SK-N-SH (cell line): ENCODE results near the gene ARFRP1. TPM values are rescaled to one million over a fixed set of nuclear protein-coding genes. Genes with fewer than 3 reads are reported as not detected.
A peak's percentile ranks its signal among the peaks of the same experiment; 100 is the strongest.

Experiments used
- CTCF ChIA-PET: fragments of 300-600, 350-600 bp; formaldehyde crosslinking; extraction: SDS; loops from one replicate; lab custom pipeline; 2021; lab: Yijun Ruan, JAX
- POLR2A ChIA-PET: fragments of 350-600 bp; sonication (Branson Sonifier 250); formaldehyde crosslinking; extraction: SDS; loops from one replicate; lab custom pipeline; 2020; ENCODE audit warnings: antibody characterized with exemption, inconsistent platforms; lab: Yijun Ruan, JAX
- DNase-seq: peaks from one replicate; pipeline ENCODE4 v3.0.0; 2012
- H2AFZ ChIP-seq: fragments of 200-600 bp; sonication (generic); 2 replicates; pipeline ENCODE4 v1.8.1; 2016; ENCODE audit warnings: antibody characterized with exemption, mild to moderate bottlenecking, low read depth
- H3F3A ChIP-seq: fragments of 200-600 bp; sonication (generic); replicated peaks from 2 replicates; pipeline ENCODE3; 2016; ENCODE audit warnings: antibody characterized with exemption, mild to moderate bottlenecking; ENCODE audit not compliant: insufficient read depth
- H3K27ac ChIP-seq, 2 experiments: fragments of 200-500 bp in 1 of 2; fragments of 200-600 bp in 1 of 2; sonication (Bioruptor generic) in 1 of 2; sonication (generic), shearing (Covaris generic) in 1 of 2; 2 replicates each; pipeline versions ENCODE4 v1.5.1 to v1.6.1; 2014 to 2016; ENCODE audit warnings: low read depth in 2 of 2, inconsistent platforms in 1 of 2, low read length in 1 of 2, mild to moderate bottlenecking in 1 of 2, mixed read lengths in 1 of 2
- H3K27me3 ChIP-seq: fragments of 200-600 bp; sonication (generic), shearing (Covaris generic); 2 replicates; pipeline ENCODE4 v1.6.1; 2016; ENCODE audit warnings: mixed run types; ENCODE audit not compliant: insufficient read depth
- H3K36me3 ChIP-seq, 2 experiments: fragments of 200-500 bp in 1 of 2; fragments of 200-600 bp in 1 of 2; sonication (Bioruptor generic) in 1 of 2; sonication (generic) in 1 of 2; replicated peaks in 1 of 2; 2 replicates each; pipeline versions ENCODE3 to v1.5.1; 2014 to 2016; ENCODE audit warnings: low read length in 1 of 2, mild to moderate bottlenecking in 1 of 2; ENCODE audit not compliant: insufficient read depth in 2 of 2, control insufficient read depth in 1 of 2
- H3K4me1 ChIP-seq, 2 experiments: fragments of 200-500 bp in 1 of 2; fragments of 200-600 bp in 1 of 2; sonication (Bioruptor generic) in 1 of 2; sonication (generic), shearing (Covaris generic) in 1 of 2; 2 replicates each; pipeline versions ENCODE4 v1.5.1 to v1.6.1; 2014 to 2016; ENCODE audit warnings: low read depth in 1 of 2, low read length in 1 of 2, mixed run types in 1 of 2; ENCODE audit not compliant: insufficient read depth in 2 of 2, control insufficient read depth in 1 of 2
- H3K4me2 ChIP-seq: fragments of 200-600 bp; sonication (generic), shearing (Covaris generic); 2 replicates; pipeline ENCODE4 v1.6.1; 2017; ENCODE audit warnings: mixed run types
- H3K4me3 ChIP-seq, 2 experiments: fragments of 200-500 bp in 1 of 2; fragments of 200-600 bp in 1 of 2; sonication (Bioruptor generic) in 1 of 2; sonication (generic), shearing (Covaris generic) in 1 of 2; 2 replicates each; pipeline versions ENCODE4 v1.5.1 to v1.8.1; 2014 to 2016; ENCODE audit warnings: low read depth in 2 of 2, inconsistent platforms in 1 of 2, low read length in 1 of 2, mild to moderate bottlenecking in 1 of 2, mixed read lengths in 1 of 2, moderate library complexity in 1 of 2
- H3K79me2 ChIP-seq: fragments of 200-600 bp; sonication (generic); 2 replicates; pipeline ENCODE4 v1.8.1; 2017; ENCODE audit warnings: mild to moderate bottlenecking; ENCODE audit not compliant: insufficient read depth
- H3K9ac ChIP-seq: fragments of 200-600 bp; sonication (generic); 2 replicates; pipeline ENCODE4 v1.6.1; 2017; ENCODE audit warnings: mixed run types
- H3K9me2 ChIP-seq: fragments of 200-600 bp; sonication (generic); 2 replicates; pipeline ENCODE4 v1.6.1; 2017; ENCODE audit warnings: mixed run types
- H3K9me3 ChIP-seq: fragments of 200-600 bp; sonication (generic); 2 replicates; pipeline ENCODE4 v1.6.1; 2017; ENCODE audit warnings: mixed run types, mild to moderate bottlenecking, moderate library complexity
- H4K20me1 ChIP-seq: fragments of 200-600 bp; sonication (generic); 2 replicates; pipeline ENCODE4 v1.6.1; 2017; ENCODE audit warnings: mild to moderate bottlenecking, mixed run types; ENCODE audit not compliant: insufficient read depth
- CHD2 ChIP-seq: fragments of 150-350 bp; IDR thresholded peaks from 2 replicates; pipeline ENCODE4 v1.6.1; 2018; ENCODE audit warnings: low read length; ENCODE audit not compliant: partially characterized antibody
- ELF1 ChIP-seq: IDR thresholded peaks from 2 replicates; pipeline ENCODE4 v1.4.0; 2012
- EP300 ChIP-seq, 2 experiments: IDR thresholded peaks; 2 replicates each; pipeline versions ENCODE4 v1.4.0 to v1.6.1; 2012; ENCODE audit warnings: borderline replicate concordance in 1 of 2, low read depth in 1 of 2, low read length in 1 of 2
- EZH2phosphoT487 ChIP-seq: fragments of 200-600 bp; sonication (generic); IDR thresholded peaks from 2 replicates; pipeline ENCODE4 v1.6.1; 2017; ENCODE audit warnings: low read depth, mixed run types, mild to moderate bottlenecking, antibody characterized with exemption, moderate library complexity, borderline replicate concordance
- FOXJ3 ChIP-seq: sonication (generic); formaldehyde crosslinking; IDR thresholded peaks from 2 replicates; pipeline ENCODE4 v1.5.1; 2020; ENCODE audit warnings: mild to moderate bottlenecking, missing genetic modification reagents
- FOXM1 ChIP-seq: IDR thresholded peaks from 2 replicates; pipeline ENCODE4 v1.4.0; 2012; ENCODE audit warnings: low read depth, mild to moderate bottlenecking
- GABPA ChIP-seq: IDR thresholded peaks from 2 replicates; pipeline ENCODE4 v1.4.0; 2012; ENCODE audit warnings: low read depth, mild to moderate bottlenecking
- MAX ChIP-seq: IDR thresholded peaks from 2 replicates; pipeline ENCODE4 v1.4.0; 2012; ENCODE audit warnings: low read depth
- MEF2A ChIP-seq: IDR thresholded peaks from 2 replicates; pipeline ENCODE4 v1.4.0; 2012; ENCODE audit warnings: low read depth, borderline replicate concordance
- MXI1 ChIP-seq: IDR thresholded peaks from 2 replicates; pipeline ENCODE4 v1.6.1; 2012; ENCODE audit warnings: mild to moderate bottlenecking, low read depth, low read length, improper control_type of control experiment
- NRF1 ChIP-seq: IDR thresholded peaks from 2 replicates; pipeline ENCODE4 v1.6.1; 2012; ENCODE audit warnings: low read depth, mild to moderate bottlenecking, low read length
- PBX3 ChIP-seq: IDR thresholded peaks from 2 replicates; pipeline ENCODE4; 2012
- POLR2AphosphoS5 ChIP-seq: IDR thresholded peaks from 2 replicates; pipeline ENCODE4 v1.6.1; 2012; ENCODE audit warnings: low read depth, low read length
- RAD21 ChIP-seq: IDR thresholded peaks from 2 replicates; pipeline ENCODE4 v1.6.1; 2012; ENCODE audit warnings: mild to moderate bottlenecking, low read length
- RCOR1 ChIP-seq: fragments of 150-350 bp; IDR thresholded peaks from 2 replicates; pipeline ENCODE4 v1.6.1; 2017; ENCODE audit warnings: antibody characterized with exemption, low read length
- RXRA ChIP-seq: IDR thresholded peaks from 2 replicates; pipeline ENCODE4 v1.4.0; 2012; ENCODE audit warnings: low read depth, mild to moderate bottlenecking, borderline replicate concordance
- SIN3A ChIP-seq: IDR thresholded peaks from 2 replicates; pipeline ENCODE4 v1.6.1; 2012; ENCODE audit warnings: low read depth, mild to moderate bottlenecking, low read length, moderate library complexity, borderline replicate concordance
- SMC3 ChIP-seq: IDR thresholded peaks from 2 replicates; pipeline ENCODE4 v1.6.1; 2012; ENCODE audit warnings: low read depth, low read length, improper control_type of control experiment
- TAF1 ChIP-seq: IDR thresholded peaks from 2 replicates; pipeline ENCODE4 v1.6.1; 2012; ENCODE audit warnings: low read depth, mild to moderate bottlenecking, low read length, moderate library complexity, borderline replicate concordance
- TEAD4 ChIP-seq: IDR thresholded peaks from 2 replicates; pipeline ENCODE4 v1.4.0; 2012; ENCODE audit warnings: mild to moderate bottlenecking, borderline replicate concordance; ENCODE audit not compliant: insufficient read depth
- USF1 ChIP-seq: IDR thresholded peaks from 2 replicates; pipeline ENCODE4 v1.4.0; 2012; ENCODE audit warnings: low read depth, borderline replicate concordance
- YY1 ChIP-seq: IDR thresholded peaks from 2 replicates; pipeline ENCODE4 v1.4.0; 2012; ENCODE audit warnings: low read depth, mild to moderate bottlenecking
- WGBS: methylation state at CpG from one replicate; pipeline ENCODE4 v1.1.6; 2017; ENCODE audit warnings: low lambda C conversion rate; 5-methylcytosine and 5-hydroxymethylcytosine counted together
- polyA plus RNA-seq, 3 experiments: library from polyadenylated mRNA; depleted of rRNA; stranded (reverse); fragments of >200 nt; gene quantifications; 2 replicates each; pipeline ENCODE4 v1.2.3, GENCODE V29; 2012

Gene ARFRP1
- 65.4 and 72.8 TPM in 2 replicates for polyA plus RNA-seq (2012; rRNA removed)
- polyA plus RNA-seq (2012; cell fraction: cytosol; rRNA removed) = 47.9 and 57.4 TPM in 2 replicates
- 132 and 145 TPM in 2 replicates for polyA plus RNA-seq (2012; cell fraction: nucleus; rRNA removed)

DNA sequence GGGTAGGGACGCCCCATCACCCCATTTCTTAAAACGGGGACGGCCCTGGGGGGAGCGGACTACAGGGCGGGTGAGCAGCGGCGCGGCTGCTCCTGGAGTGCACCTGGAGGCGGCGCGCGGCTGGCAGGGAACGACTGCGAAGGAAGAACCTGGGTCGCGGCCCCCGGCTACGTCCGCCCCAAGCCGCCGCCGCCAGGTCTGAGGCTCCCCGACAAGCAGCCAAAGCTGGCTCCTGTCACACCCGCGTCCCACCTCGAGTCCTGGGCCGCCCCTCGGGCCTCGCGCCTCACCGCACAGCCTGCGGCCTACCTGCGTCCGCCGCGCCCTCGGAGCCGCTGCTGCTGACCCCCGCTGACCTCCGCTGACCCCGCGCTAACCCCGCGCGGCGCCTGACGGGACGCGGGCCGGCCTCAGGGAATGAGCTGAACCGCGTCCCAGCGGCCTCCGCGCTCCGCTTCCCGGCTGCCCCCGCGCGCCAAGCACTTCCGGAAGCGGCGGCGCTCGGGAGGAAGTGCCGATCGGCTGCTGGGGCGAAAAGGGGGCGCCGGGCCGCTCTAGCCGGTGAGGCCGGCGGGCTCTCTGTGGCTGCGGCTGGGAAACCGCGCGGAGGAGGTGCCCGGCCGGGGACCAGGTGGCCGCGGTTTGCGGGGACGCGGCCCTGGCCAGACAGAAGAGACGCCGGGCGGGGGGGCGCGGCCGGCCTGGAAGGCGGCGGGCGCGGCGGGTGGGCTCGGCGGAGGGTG, at the start of gene ARFRP1, which contains the start of gene ZGPAT:
Gene ARFRP1, minus strand, starts transcription at position 419 of the 743 bp plus-strand sequence. CDS start 885 bp downstream, outside the sequence.
Gene ZGPAT, plus strand, starts transcription at position 482 of the 743 bp plus-strand sequence. CDS start 542 bp downstream, outside the sequence.
- no peaks in the 10 kb centered on the region for H3K9me2 ChIP-seq
- WGBS = under 1% methylated on average over 44 of the region's 98 CpGs
- H2AFZ ChIP-seq = no peak within 1 kb of the TSS
- H3K4me3 ChIP-seq = peak within 1 kb of the TSS; percentile 70 to 90
- H3K4me1 ChIP-seq = peaks cover 0 to 20% of the 10 kb centered on the region in 2 experiments; a peak in 1 of 4 replicates
- peaks cover 7% of the 10 kb centered on the region for H3K9me3 ChIP-seq
- DNase-seq = peak; percentile 96
- peak within 1 kb of the TSS; percentile 89 for H3K9ac ChIP-seq
- H3K36me3 ChIP-seq = peaks cover 43 to 53% of the 10 kb centered on the region in 2 experiments
- H3F3A ChIP-seq = peaks cover 4% of the 10 kb centered on the region
- peak within 1 kb of the TSS; percentile 92 for H3K4me2 ChIP-seq
- TF ChIP-seq MEF2A = no peak
- TF ChIP-seq ELF1 = peak; percentile 85
- no peak for TF ChIP-seq EP300 (IDR thresholded peaks at IDR 0.05; ENCODE audit: borderline replicate concordance in 1 of 2, low read depth in 1 of 2, low read length in 1 of 2)
- peak; percentile 76 for TF ChIP-seq MAX
- peak; percentile 87 for TF ChIP-seq CHD2
- TF ChIP-seq SMC3 = no peak
- peak; percentile 88 for TF ChIP-seq GABPA
- TF ChIP-seq RXRA = peak; percentile 94; the same call in 1 of the 2 replicates
- peak; percentile 65 for TF ChIP-seq POLR2AphosphoS5
- 0 out of 2 replicates have a peak, but pooled peaks have one; percentile 44 for TF ChIP-seq YY1
- TF ChIP-seq MXI1 = peak; percentile 56
- TF ChIP-seq TAF1 = peak; percentile 36; the same call in 1 of the 2 replicates
- peak; percentile 47; the same call in 1 of the 2 replicates for TF ChIP-seq SIN3A
- TF ChIP-seq FOXJ3 (CRISPR knock-in tag) = no peak
- TF ChIP-seq FOXM1 = 0 out of 2 replicates have a peak, but pooled peaks have one; percentile 23
- H3K79me2 ChIP-seq = peaks cover 79% of the 10 kb centered on the region
- H3K27me3 ChIP-seq = no peaks in the 10 kb centered on the region
- 0 out of 2 replicates have a peak, but pooled peaks cover 1% of the 10 kb centered on the region for H4K20me1 ChIP-seq
- CTCF ChIA-PET = interaction anchor here (0.9 to 1.6 kb wide), 5 partner anchors 14 to 272 kb away, joined by 3 to 4 read pairs (median 3); no protein-coding TSS in a partner anchor
- POLR2A ChIA-PET = interaction anchor here (0.6 to 2.6 kb wide), 10 partner anchors 10 to 272 kb away, joined by 3 to 22 read pairs (median 4); partner anchors contain the start of genes RTEL1, SAMD10, STMN3 and TNFRSF6B
- H3K27ac ChIP-seq = peak within 1 kb of the TSS; percentile 65 to 71

- H2AFZ ChIP-seq = no peak overlapping the region
- H3K4me3 ChIP-seq = no peak overlapping the region
- 63% methylated on average over 8 of the region's 8 CpGs for WGBS
- ChIA-PET CTCF (no interaction called here), POLR2A (no interaction called here)
- no peaks in the 10 kb centered on the region for H3K9me3 ChIP-seq
- no peaks in the 10 kb centered on the region for H3F3A ChIP-seq
- H3K9me2 ChIP-seq = no peaks in the 10 kb centered on the region
- H4K20me1 ChIP-seq = no peaks in the 10 kb centered on the region
- H3K79me2 ChIP-seq = no peaks in the 10 kb centered on the region
- H3K36me3 ChIP-seq = no peaks in the 10 kb centered on the region
- DNase-seq = no peak
- H3K27me3 ChIP-seq = no peaks in the 10 kb centered on the region
- peaks cover 0 to 10% of the 10 kb centered on the region in 2 experiments; a peak in 1 of 4 replicates for H3K4me1 ChIP-seq
- no peak overlapping the region for H3K4me2 ChIP-seq
- H3K9ac ChIP-seq = no peak overlapping the region
- H3K27ac ChIP-seq = no peak overlapping the region
- TF ChIP-seq RCOR1 (no peak), NRF1 (no peak), FOXM1 (no peak), RAD21 (no peak), PBX3 (no peak), EZH2phosphoT487 (no peak), TEAD4 (no peak), YY1 (no peak), USF1 (no peak)
Observed at GRCh38 chr20:63756648-63756991, 48.8 kb upstream of the ARFRP1 start.
